Neural cell (in vitro differentiated cells): ENCODE data around the gene CGRRF1. TPM values are rescaled to one million over a fixed set of nuclear protein-coding genes. Genes with fewer than 3 reads are reported as not detected.

ENCODE experiments used
- H2AFZ ChIP-seq: fragments of 200-600, 300-800 bp; sonication (generic), shearing (Covaris generic); 2 replicates; pipeline ENCODE4 v1.6.0; 2014; ENCODE audit warnings: low read depth, mild to moderate bottlenecking, antibody characterized with exemption, low read length, moderate library complexity
- H3F3A ChIP-seq: fragments of 200-600 bp; shearing (Covaris generic); 2 replicates; pipeline ENCODE4 v1.6.1; 2016; ENCODE audit warnings: mild to moderate bottlenecking, moderate library complexity, mixed read lengths, antibody characterized with exemption, low read length; ENCODE audit not compliant: insufficient read depth, poor library complexity, severe bottlenecking
- H3K27ac ChIP-seq: fragments of 200-600, 300-800 bp; sonication (generic), shearing (Covaris generic); 2 replicates; pipeline ENCODE4 v1.5.1; 2014; ENCODE audit warnings: mild to moderate bottlenecking, low read length, moderate library complexity
- H3K27me3 ChIP-seq: fragments of 300-800, 200-600 bp; sonication (generic), shearing (Covaris generic); 2 replicates; pipeline ENCODE4 v1.6.0; 2014; ENCODE audit warnings: mild to moderate bottlenecking, low read depth, low read length, moderate library complexity; ENCODE audit not compliant: insufficient read depth
- H3K36me3 ChIP-seq: fragments of 300-800, 200-600 bp; sonication (generic), shearing (Covaris generic); 2 replicates; pipeline ENCODE4 v1.5.1; 2014; ENCODE audit warnings: mild to moderate bottlenecking, antibody characterized with exemption, low read length, moderate library complexity; ENCODE audit not compliant: insufficient read depth
- H3K4me2 ChIP-seq: fragments of 300-800, 200-600 bp; sonication (generic), shearing (Covaris generic); 2 replicates; pipeline ENCODE4 v1.6.0; 2014; ENCODE audit warnings: mild to moderate bottlenecking, low read length
- H3K4me3 ChIP-seq: fragments of 300-800, 200-600 bp; sonication (generic), shearing (Covaris generic); 2 replicates; pipeline ENCODE4 v1.5.1; 2014; ENCODE audit warnings: mild to moderate bottlenecking, low read length, moderate library complexity
- H3K79me2 ChIP-seq: fragments of 200-600 bp; shearing (Covaris generic); replicated peaks from 2 replicates; pipeline ENCODE4 v1.6.0; 2014; ENCODE audit warnings: mild to moderate bottlenecking, low read length, moderate library complexity; ENCODE audit not compliant: insufficient read depth
- H3K9ac ChIP-seq: fragments of 300-800, 200-600 bp; sonication (generic), shearing (Covaris generic); 2 replicates; pipeline ENCODE4 v1.6.1; 2016; ENCODE audit warnings: mild to moderate bottlenecking, low read length, mixed read lengths
- H3K9me2 ChIP-seq: fragments of 200-600 bp; shearing (Covaris generic); 2 replicates; pipeline ENCODE4 v1.6.1; 2016; ENCODE audit warnings: mild to moderate bottlenecking, low read length, mixed read lengths; ENCODE audit not compliant: insufficient read depth
- H3K9me3 ChIP-seq: fragments of 200-600, 300-800 bp; sonication (generic), shearing (Covaris generic); 2 replicates; pipeline ENCODE4 v1.6.1; 2016; ENCODE audit warnings: mild to moderate bottlenecking, mixed run types, low read length, moderate library complexity, mixed read lengths
- H4K20me1 ChIP-seq: fragments of 200-600 bp; shearing (Covaris generic); 2 replicates; pipeline ENCODE4 v1.6.1; 2016; ENCODE audit warnings: mild to moderate bottlenecking, mixed run types; ENCODE audit not compliant: insufficient read depth
- CTCF ChIP-seq: fragments of 450-650 bp; IDR thresholded peaks from 2 replicates; pipeline ENCODE4 v1.5.1; 2014; ENCODE audit warnings: antibody characterized with exemption, mild to moderate bottlenecking, moderate library complexity; ENCODE audit not compliant: poor library complexity, severe bottlenecking
- EP300 ChIP-seq: fragments of 450-650 bp; conservative IDR thresholded peaks from 2 replicates; pipeline ENCODE4 v1.6.1; 2014; ENCODE audit warnings: antibody characterized with exemption, mild to moderate bottlenecking, moderate library complexity; ENCODE audit not compliant: poor library complexity, severe bottlenecking
- EZH2 ChIP-seq: fragments of 200-600, 300-800 bp; shearing (Covaris generic), sonication (generic); IDR thresholded peaks from 2 replicates; pipeline ENCODE4 v1.6.1; 2014; ENCODE audit warnings: antibody characterized with exemption, low read length, borderline replicate concordance, mild to moderate bottlenecking; ENCODE audit not compliant: insufficient read depth, poor library complexity, severe bottlenecking
- MXI1 ChIP-seq: fragments of 450-650 bp; conservative IDR thresholded peaks from 2 replicates; pipeline ENCODE4 v1.6.1; 2014; ENCODE audit warnings: antibody characterized with exemption, mild to moderate bottlenecking; ENCODE audit not compliant: poor library complexity, severe bottlenecking
- POLR2AphosphoS5 ChIP-seq: IDR thresholded peaks from 2 replicates; pipeline ENCODE4 v1.6.1; 2012
- RAD21 ChIP-seq: fragments of 450-650 bp; conservative IDR thresholded peaks from 2 replicates; pipeline ENCODE4 v1.6.1; 2014; ENCODE audit warnings: antibody characterized with exemption, mild to moderate bottlenecking, moderate library complexity
- REST ChIP-seq: IDR thresholded peaks from 2 replicates; pipeline ENCODE4 v1.6.1; 2012; ENCODE audit warnings: borderline replicate concordance
- SMC3 ChIP-seq: fragments of 450-650 bp; conservative IDR thresholded peaks from 2 replicates; pipeline ENCODE4 v1.6.1; 2014; ENCODE audit warnings: antibody characterized with exemption, mild to moderate bottlenecking, moderate library complexity; ENCODE audit not compliant: poor library complexity
- TAF1 ChIP-seq: IDR thresholded peaks from 2 replicates; pipeline ENCODE4 v1.6.1; 2012; ENCODE audit warnings: low read depth
- polyA plus RNA-seq: library from polyadenylated mRNA; depleted of rRNA; stranded (reverse); fragments of >200 nt; gene quantifications from 2 replicates; pipeline ENCODE4 v1.2.3, GENCODE V29; 2014

The CGRRF1 gene
- polyA plus RNA-seq, 1 donor from 2014 or later, result 31.0 TPM

GRCh38 chr14:54556535-54556934 lies 46.8 kb downstream of the CGRRF1 start:
- H3K9me3 ChIP-seq, result no peaks in the 10 kb centered on the region
- no peaks in the 10 kb centered on the region for H3K9me2 ChIP-seq
- no peaks in the 10 kb centered on the region for H3K27me3 ChIP-seq
- no peak overlapping the region for H3K9ac ChIP-seq
- H3K4me2 ChIP-seq, result no peak overlapping the region
- TF ChIP-seq CTCF (no peak), RAD21 (no peak), REST (no peak), MXI1 (no peak), TAF1 (no peak), POLR2AphosphoS5 (no peak)
- no peak overlapping the region for H3K4me3 ChIP-seq
- no peak overlapping the region for H2AFZ ChIP-seq
- H3K36me3 ChIP-seq, result no peaks in the 10 kb centered on the region
- H4K20me1 ChIP-seq, result no peaks in the 10 kb centered on the region
- no peak overlapping the region for H3K27ac ChIP-seq
- H3K79me2 ChIP-seq, result no peaks in the 10 kb centered on the region
- no peaks in the 10 kb centered on the region for H3F3A ChIP-seq

- Histone ChIP-seq H3K27me3 (peaks cover 21% of the 10 kb centered on the region), H3F3A (peaks cover 6% of the 10 kb centered on the region), H3K79me2 (no peaks in the 10 kb centered on the region), H2AFZ (no peak overlapping the region), H4K20me1 (no peaks in the 10 kb centered on the region), H3K9me2 (no peaks in the 10 kb centered on the region), H3K4me2 (no peak overlapping the region), H3K36me3 (no peaks in the 10 kb centered on the region), H3K9me3 (no peaks in the 10 kb centered on the region), H3K27ac (no peak overlapping the region), H3K9ac (no peak overlapping the region), H3K4me3 (no peak overlapping the region)
- TF ChIP-seq RAD21 (no peak), EP300 (no peak)
Observed at GRCh38 chr14:54562334-54562733, 52.6 kb downstream of the CGRRF1 start.

- Histone ChIP-seq H3K79me2 (no peaks in the 10 kb centered on the region), H3K4me2 (peak overlapping the region; percentile 0), H3K9me3 (no peaks in the 10 kb centered on the region), H3K4me3 (peak overlapping the region; percentile 90), H3K36me3 (no peaks in the 10 kb centered on the region), H3K27me3 (peaks cover 27% of the 10 kb centered on the region), H3K9me2 (no peaks in the 10 kb centered on the region), H3K9ac (no peak overlapping the region), H2AFZ (no peak overlapping the region), H4K20me1 (no peaks in the 10 kb centered on the region), H3K27ac (no peak overlapping the region), H3F3A (peaks cover 6% of the 10 kb centered on the region)
- TF ChIP-seq RAD21 (peak; percentile 92), SMC3 (peak; percentile 87), EZH2 (no peak), EP300 (no peak), TAF1 (no peak), MXI1 (no peak), CTCF (peak; percentile 92)
Observed at GRCh38 chr14:54564071-54564867, 54.6 kb downstream of the CGRRF1 start.
